Testis (tissue), 2 donors: ENCODE measurements around the gene C1R.

Experiments
- CTCF ChIP-seq, 3 experiments: fragments of 450-650 bp in 2 of 3; fragments of 200-600 bp in 1 of 3; sonication (generic) in 1 of 3; IDR thresholded peaks; one replicate each; pipeline ENCODE4 v1.5.1; 2016 to 2019; ENCODE audit warnings: antibody characterized with exemption in 3 of 3, mild to moderate bottlenecking in 2 of 3, moderate library complexity in 1 of 3
- POLR2A ChIP-seq: fragments of 450-650 bp; IDR thresholded peaks from one replicate; pipeline ENCODE4 v1.6.1; 2017; ENCODE audit warnings: antibody characterized with exemption, mild to moderate bottlenecking, moderate library complexity

DNA sequence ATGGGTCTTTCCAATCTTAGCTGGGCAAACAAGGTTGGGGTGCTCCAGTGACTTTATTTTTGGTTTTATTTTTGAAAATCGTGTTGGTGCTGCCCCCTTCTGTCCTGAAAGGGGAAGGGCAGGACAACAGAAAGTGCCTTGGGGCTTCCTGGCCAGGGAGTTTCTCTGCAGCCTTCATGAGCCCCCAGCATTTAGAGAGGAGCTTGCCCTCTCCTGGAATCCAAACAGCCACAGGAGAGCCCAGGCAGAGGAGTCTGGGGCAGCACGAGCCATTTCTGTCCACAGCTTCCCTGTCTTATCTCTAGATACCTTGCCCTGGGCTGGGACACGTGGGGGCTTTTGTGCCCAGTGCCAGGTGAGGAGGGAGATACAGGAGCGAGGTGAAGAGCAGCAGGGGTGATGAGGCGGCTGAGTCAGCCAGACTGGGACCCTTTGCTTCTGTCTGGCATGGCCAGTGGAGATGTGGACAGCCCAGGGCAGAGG lies 21.2 kb upstream of the C1R start:
- TF ChIP-seq POLR2A (no peak), CTCF (IDR thresholded peaks at IDR 0.05) (peak; percentile 73 to 89 (median 83))
